ENCODE measurements around the gene CDH23. TPM values are rescaled to one million over a fixed set of nuclear protein-coding genes. Genes with fewer than 3 reads are reported as not detected.

CDH23 gene
- polyA plus RNA-seq, 1 donor from 2014 or later, result 6.6 TPM

- Histone ChIP-seq H2AFZ (ENCODE audit: low read depth, low read length) (no peak overlapping the region), H3K9ac (ENCODE audit: low read length) (no peak overlapping the region), H3K4me3 (ENCODE audit: low read length) (no peak overlapping the region), H3K4me2 (ENCODE audit: low read length) (no peak overlapping the region), H3F3A (ENCODE audit: insufficient read depth, low read length, poor library complexity, severe bottlenecking) (no peaks in the 10 kb centered on the region), H3K79me2 (replicated peaks; ENCODE audit: insufficient read depth, low read length) (no peaks in the 10 kb centered on the region), H4K20me1 (ENCODE audit: insufficient read depth) (no peaks in the 10 kb centered on the region), H3K9me3 (ENCODE audit: low read length) (no peaks in the 10 kb centered on the region), H3K27ac (ENCODE audit: low read length) (no peak overlapping the region), H3K36me3 (ENCODE audit: insufficient read depth, low read length) (no peaks in the 10 kb centered on the region), H3K9me2 (ENCODE audit: insufficient read depth, low read length) (no peaks in the 10 kb centered on the region), H3K27me3 (ENCODE audit: insufficient read depth, low read depth, low read length) (no peaks in the 10 kb centered on the region)
- TF ChIP-seq MXI1 (conservative IDR thresholded peaks at IDR 0.05; ENCODE audit: poor library complexity, severe bottlenecking), result no peak
- TF ChIP-seq POLR2AphosphoS5 (IDR thresholded peaks at IDR 0.05), result no peak
- TF ChIP-seq SMC3 (conservative IDR thresholded peaks at IDR 0.05; ENCODE audit: poor library complexity), result no peak
- TF ChIP-seq CTCF (IDR thresholded peaks at IDR 0.05; ENCODE audit: poor library complexity, severe bottlenecking), result no peak
- no peak for TF ChIP-seq EP300 (conservative IDR thresholded peaks at IDR 0.05; ENCODE audit: poor library complexity, severe bottlenecking)
- TF ChIP-seq EZH2 (IDR thresholded peaks at IDR 0.05; ENCODE audit: borderline replicate concordance, insufficient read depth, low read length, poor library complexity, severe bottlenecking), result no peak
- no peak for TF ChIP-seq RAD21 (conservative IDR thresholded peaks at IDR 0.05)
- no peak for TF ChIP-seq REST (IDR thresholded peaks at IDR 0.05; ENCODE audit: borderline replicate concordance)
- TF ChIP-seq TAF1 (IDR thresholded peaks at IDR 0.05; ENCODE audit: low read depth), result no peak
Observed at GRCh38 chr10:71472912-71473311, 76.2 kb downstream of the CDH23 start.

- Histone ChIP-seq H3K9me2 (ENCODE audit: insufficient read depth, low read length) (no peaks in the 10 kb centered on the region), H3K27ac (ENCODE audit: low read length) (no peak overlapping the region), H3K4me3 (ENCODE audit: low read length) (no peak overlapping the region)
Observed at GRCh38 chr10:71473671-71474599, 77.2 kb downstream of the CDH23 start.

More at GRCh38 chr10:71473671-71474599, 77.2 kb downstream of the CDH23 start:
- no peaks in the 10 kb centered on the region for H3K36me3 ChIP-seq (ENCODE audit: insufficient read depth, low read length)
- no peak overlapping the region for H3K9ac ChIP-seq (ENCODE audit: low read length)
- no peaks in the 10 kb centered on the region for H3K9me3 ChIP-seq (ENCODE audit: low read length)
- H3K4me2 ChIP-seq (ENCODE audit: low read length), result no peak overlapping the region
- no peaks in the 10 kb centered on the region for H3F3A ChIP-seq (ENCODE audit: insufficient read depth, low read length, poor library complexity, severe bottlenecking)
- H2AFZ ChIP-seq (ENCODE audit: low read depth, low read length), result no peak overlapping the region
- H4K20me1 ChIP-seq (ENCODE audit: insufficient read depth), result no peaks in the 10 kb centered on the region
- no peak for TF ChIP-seq EP300 (conservative IDR thresholded peaks at IDR 0.05; ENCODE audit: poor library complexity, severe bottlenecking)
- no peak for TF ChIP-seq SMC3 (conservative IDR thresholded peaks at IDR 0.05; ENCODE audit: poor library complexity)
- TF ChIP-seq REST (IDR thresholded peaks at IDR 0.05; ENCODE audit: borderline replicate concordance), result no peak
- no peak for TF ChIP-seq POLR2AphosphoS5 (IDR thresholded peaks at IDR 0.05)
- no peak for TF ChIP-seq CTCF (IDR thresholded peaks at IDR 0.05; ENCODE audit: poor library complexity, severe bottlenecking)
- no peak for TF ChIP-seq RAD21 (conservative IDR thresholded peaks at IDR 0.05)
- TF ChIP-seq MXI1 (conservative IDR thresholded peaks at IDR 0.05; ENCODE audit: poor library complexity, severe bottlenecking), result no peak
- no peak for TF ChIP-seq TAF1 (IDR thresholded peaks at IDR 0.05; ENCODE audit: low read depth)
- no peak for TF ChIP-seq EZH2 (IDR thresholded peaks at IDR 0.05; ENCODE audit: borderline replicate concordance, insufficient read depth, low read length, poor library complexity, severe bottlenecking)
- no peaks in the 10 kb centered on the region for H3K79me2 ChIP-seq (replicated peaks; ENCODE audit: insufficient read depth, low read length)
- no peaks in the 10 kb centered on the region for H3K27me3 ChIP-seq (ENCODE audit: insufficient read depth, low read depth, low read length)

All from neural cell (in vitro differentiated cells).